Hepatocyte (in vitro differentiated cells): ENCODE measurements around the gene CYB561D2.

Source experiments
- EZH2 ChIP-seq: fragments of 200-600 bp; sonication (generic); IDR thresholded peaks from 2 replicates; pipeline ENCODE4 v1.6.1; 2016; ENCODE audit warnings: antibody characterized with exemption, mild to moderate bottlenecking, borderline replicate concordance
- TF ChIP-seq, protein P1 (sequence below): fragments of 200-600 bp; sonication (generic); IDR thresholded peaks from 2 replicates; pipeline ENCODE4 v1.5.1; 2016; ENCODE audit warnings: antibody characterized with exemption, mild to moderate bottlenecking; ENCODE audit not compliant: poor library complexity

DNA sequence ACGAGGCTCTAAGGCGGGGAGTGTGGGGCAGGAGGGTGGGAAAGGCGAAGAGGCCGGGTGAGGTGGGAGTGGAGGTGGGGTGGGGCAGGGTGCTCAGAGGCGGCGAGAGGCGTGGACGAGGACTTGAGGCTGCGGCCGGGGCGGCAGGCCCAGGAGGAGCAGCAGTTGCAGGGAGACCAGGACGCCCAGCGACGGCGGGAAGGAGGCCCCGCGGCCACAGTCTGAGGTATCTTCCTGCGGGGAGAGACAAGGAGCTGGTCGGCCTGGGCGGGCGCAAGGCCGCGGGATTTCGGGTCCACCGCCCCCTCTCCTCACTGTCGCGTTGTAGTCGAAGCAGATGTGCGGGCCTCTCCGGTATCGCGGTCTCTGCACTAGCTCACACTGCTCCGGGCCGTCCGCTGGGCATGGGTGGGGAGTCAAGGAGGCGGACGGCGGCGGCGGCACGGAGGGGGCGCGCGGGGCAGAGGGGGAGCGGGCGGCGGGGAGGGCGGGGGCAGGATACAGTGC lies 14.0 kb downstream of the CYB561D2 start:
- TF ChIP-seq EZH2 = no peak
- TF ChIP-seq, protein P1, sequence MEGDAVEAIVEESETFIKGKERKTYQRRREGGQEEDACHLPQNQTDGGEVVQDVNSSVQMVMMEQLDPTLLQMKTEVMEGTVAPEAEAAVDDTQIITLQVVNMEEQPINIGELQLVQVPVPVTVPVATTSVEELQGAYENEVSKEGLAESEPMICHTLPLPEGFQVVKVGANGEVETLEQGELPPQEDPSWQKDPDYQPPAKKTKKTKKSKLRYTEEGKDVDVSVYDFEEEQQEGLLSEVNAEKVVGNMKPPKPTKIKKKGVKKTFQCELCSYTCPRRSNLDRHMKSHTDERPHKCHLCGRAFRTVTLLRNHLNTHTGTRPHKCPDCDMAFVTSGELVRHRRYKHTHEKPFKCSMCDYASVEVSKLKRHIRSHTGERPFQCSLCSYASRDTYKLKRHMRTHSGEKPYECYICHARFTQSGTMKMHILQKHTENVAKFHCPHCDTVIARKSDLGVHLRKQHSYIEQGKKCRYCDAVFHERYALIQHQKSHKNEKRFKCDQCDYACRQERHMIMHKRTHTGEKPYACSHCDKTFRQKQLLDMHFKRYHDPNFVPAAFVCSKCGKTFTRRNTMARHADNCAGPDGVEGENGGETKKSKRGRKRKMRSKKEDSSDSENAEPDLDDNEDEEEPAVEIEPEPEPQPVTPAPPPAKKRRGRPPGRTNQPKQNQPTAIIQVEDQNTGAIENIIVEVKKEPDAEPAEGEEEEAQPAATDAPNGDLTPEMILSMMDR = no peak
